GM18505 (cell line): ENCODE results near the gene CDKN2AIPNL.

Experiments used
- ATAC-seq: cut with Tn5 transposase; IDR thresholded peaks from one replicate; pipeline ENCODE4 v1.9.1; 2021; ENCODE audit not compliant: unreplicated experiment
- POLR2A ChIP-seq: IDR thresholded peaks from 4 replicates; pipeline ENCODE4 v1.6.1; 2011; ENCODE audit warnings: borderline replicate concordance; ENCODE audit not compliant: insufficient read depth, insufficient read length; ENCODE audit errors: extremely low read depth

CDKN2AIPNL gene

GRCh38 chr5:134370871-134371833 lies 40.5 kb downstream of the CDKN2AIPNL start, which contains the start of gene UBE2B:
UBE2B (plus strand) TSS chr5:134371569; CDS start chr5:134371596, 27 bp downstream.
- peak; percentile 63 for ATAC-seq

GRCh38 chr5:134370311-134370870 lies 41.3 kb downstream of the CDKN2AIPNL start:
- no peak for TF ChIP-seq POLR2A
- peak; percentile 9 for ATAC-seq

More at GRCh38 chr5:134370871-134371833, 40.5 kb downstream of the CDKN2AIPNL start, which contains the start of gene UBE2B:
- peak; percentile 82 for TF ChIP-seq POLR2A

GRCh38 chr5:134365604-134366003 lies 46.1 kb downstream of the CDKN2AIPNL start:
- ATAC-seq, result no peak
- no peak for TF ChIP-seq POLR2A

- no peak for TF ChIP-seq POLR2A
- no peak for ATAC-seq
Observed at GRCh38 chr5:134355681-134356080, 56.0 kb downstream of the CDKN2AIPNL start.
